Mesendoderm (in vitro differentiated cells): ENCODE data around the gene KIT.
A peak's percentile ranks its signal among the peaks of the same experiment; 100 is the strongest.

Source experiments
- DNase-seq: peaks from one replicate; pipeline ENCODE4 v3.0.0; 2013
- H2AK5ac ChIP-seq: 2 replicates; pipeline ENCODE4 v1.6.1; 2013; ENCODE audit warnings: low read length, inconsistent platforms
- H2BK120ac ChIP-seq: 2 replicates; pipeline ENCODE4 v1.6.1; 2013; ENCODE audit warnings: low read depth, mild to moderate bottlenecking, low read length, moderate library complexity, mixed read lengths
- H2BK15ac ChIP-seq: replicated peaks from 2 replicates; pipeline ENCODE4 v1.6.1; 2013; ENCODE audit warnings: low read depth, mild to moderate bottlenecking, moderate library complexity
- H2BK5ac ChIP-seq: 2 replicates; pipeline ENCODE4 v1.6.1; 2013; ENCODE audit warnings: low read length, inconsistent platforms
- H3K18ac ChIP-seq: 2 replicates; pipeline ENCODE4 v1.6.1; 2013; ENCODE audit warnings: mild to moderate bottlenecking, low read length, mixed read lengths
- H3K23ac ChIP-seq: one replicate; pipeline ENCODE4 v1.6.1; 2013; ENCODE audit warnings: low read length
- H3K27ac ChIP-seq: 2 replicates; pipeline ENCODE4 v1.5.1; 2013; ENCODE audit warnings: low read depth, mild to moderate bottlenecking, inconsistent platforms, low read length, moderate library complexity
- H3K27me3 ChIP-seq: 2 replicates; pipeline ENCODE4 v1.6.1; 2013; ENCODE audit warnings: low read length, control low read depth, mild to moderate bottlenecking, inconsistent platforms; ENCODE audit not compliant: insufficient read depth, poor library complexity
- H3K36me3 ChIP-seq: 2 replicates; pipeline ENCODE4 v1.6.1; 2013; ENCODE audit warnings: low read length, inconsistent platforms; ENCODE audit not compliant: control insufficient read depth, insufficient read depth
- H3K4ac ChIP-seq: one replicate; pipeline ENCODE4 v1.6.1; 2013; ENCODE audit warnings: low read depth, mild to moderate bottlenecking, low read length, moderate library complexity
- H3K4me1 ChIP-seq: 2 replicates; pipeline ENCODE4 v1.6.1; 2013; ENCODE audit warnings: low read depth, low read length, inconsistent platforms; ENCODE audit not compliant: control insufficient read depth
- H3K4me2 ChIP-seq: 2 replicates; pipeline ENCODE4 v1.6.1; 2013; ENCODE audit warnings: low read length
- H3K4me3 ChIP-seq: 2 replicates; pipeline ENCODE4 v1.5.1; 2013; ENCODE audit warnings: mild to moderate bottlenecking, low read length
- H3K56ac ChIP-seq: one replicate; pipeline ENCODE4 v1.6.1; 2013; ENCODE audit warnings: low read length
- H3K79me1 ChIP-seq: 2 replicates; pipeline ENCODE4 v1.6.1; 2013; ENCODE audit warnings: low read length, inconsistent platforms
- H3K79me2 ChIP-seq: 2 replicates; pipeline ENCODE4 v1.6.1; 2013; ENCODE audit warnings: mild to moderate bottlenecking, low read length; ENCODE audit not compliant: control insufficient read depth, insufficient read depth
- H3K9ac ChIP-seq: 2 replicates; pipeline ENCODE4 v1.6.1; 2013; ENCODE audit warnings: low read length, inconsistent platforms
- H4K5ac ChIP-seq: one replicate; pipeline ENCODE4 v1.6.1; 2013; ENCODE audit warnings: low read length
- H4K8ac ChIP-seq: one replicate; pipeline ENCODE4 v1.6.1; 2013; ENCODE audit warnings: low read depth, mild to moderate bottlenecking, control low read depth, low read length, moderate library complexity
- WGBS: extraction: QIAGEN DNeasy Blood & Tissue Kit; methylation state at CpG from one replicate; pipeline ENCODE4 v1.1.7; 2013; ENCODE audit warnings: low lambda C conversion rate, missing lambda C conversion rate; ENCODE audit not compliant: insufficient coverage; ENCODE audit errors: extremely low coverage; 5-methylcytosine and 5-hydroxymethylcytosine counted together

KIT gene

DNA sequence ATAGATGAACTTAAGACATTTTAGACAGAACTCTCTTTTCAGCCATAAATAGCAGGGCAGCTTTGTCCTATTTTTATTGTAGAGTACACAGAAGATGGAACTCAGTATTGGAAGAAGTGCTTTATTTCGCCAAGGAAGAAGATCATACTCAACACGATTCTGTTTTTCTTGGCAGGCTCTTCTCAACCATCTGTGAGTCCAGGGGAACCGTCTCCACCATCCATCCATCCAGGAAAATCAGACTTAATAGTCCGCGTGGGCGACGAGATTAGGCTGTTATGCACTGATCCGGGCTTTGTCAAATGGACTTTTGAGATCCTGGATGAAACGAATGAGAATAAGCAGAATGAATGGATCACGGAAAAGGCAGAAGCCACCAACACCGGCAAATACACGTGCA lies 37.6 kb downstream of the KIT start:
- DNase-seq, result no peak
- Histone ChIP-seq H2BK15ac (no peak overlapping the region), H2BK5ac (no peak overlapping the region), H3K4me3 (no peak overlapping the region), H3K18ac (no peak overlapping the region), H3K56ac (no peak overlapping the region), H3K27me3 (no peaks in the 10 kb centered on the region), H3K9ac (no peak overlapping the region), H3K79me1 (no peaks in the 10 kb centered on the region), H4K5ac (no peak overlapping the region), H2BK120ac (no peak overlapping the region), H3K4me1 (no peaks in the 10 kb centered on the region), H4K8ac (no peak overlapping the region), H3K79me2 (no peaks in the 10 kb centered on the region), H3K27ac (no peak overlapping the region), H3K36me3 (no peaks in the 10 kb centered on the region), H2AK5ac (no peak overlapping the region), H3K23ac (no peak overlapping the region), H3K4me2 (no peak overlapping the region), H3K4ac (no peak overlapping the region)
- WGBS, result no CpG with 5 or more reads among the region's 12 CpGs

DNA sequence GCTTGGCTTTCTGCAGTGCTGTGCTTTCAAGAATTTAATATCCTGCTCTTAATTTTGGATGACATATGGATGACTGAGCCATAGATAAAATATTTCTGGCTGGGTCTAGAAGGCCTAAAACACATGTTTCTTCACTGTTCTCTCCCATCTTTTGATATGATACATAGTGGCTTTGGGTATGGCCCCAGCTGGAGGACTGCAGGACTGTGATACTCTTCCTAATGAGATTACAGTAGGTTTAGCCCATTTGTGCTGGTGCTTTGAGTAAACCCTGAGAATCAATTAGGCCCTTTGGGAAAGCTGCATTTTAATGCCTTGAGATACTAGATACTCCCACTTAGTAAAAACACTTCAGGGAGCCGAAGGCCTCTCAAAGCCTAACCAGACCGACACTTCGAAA lies 38.0 kb downstream of the KIT start:
- no peak overlapping the region for H3K4me2 ChIP-seq
- WGBS, result no CpG with 5 or more reads among the region's 3 CpGs

DNA sequence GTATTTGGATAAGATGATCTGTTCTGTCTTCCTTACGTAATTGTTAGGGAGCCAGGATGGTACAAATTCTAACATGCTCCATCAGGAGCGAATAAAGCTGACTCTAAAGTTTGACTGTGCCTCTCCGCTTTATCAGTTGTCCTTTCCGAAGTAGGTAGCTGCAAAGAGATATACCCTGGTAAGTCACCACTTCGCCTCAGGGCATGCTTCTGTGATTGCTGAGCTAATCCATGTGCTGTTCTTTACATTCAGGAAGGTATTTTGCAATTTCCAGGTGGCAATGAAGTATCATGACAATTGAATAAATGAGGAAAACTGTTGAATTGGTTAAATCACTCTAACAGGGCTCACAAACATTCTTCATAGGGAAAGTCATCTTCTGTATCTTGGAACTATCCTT lies 38.9 kb downstream of the KIT start:
- Histone ChIP-seq H3K4me2 (no peak overlapping the region), H3K23ac (no peak overlapping the region), H2BK5ac (no peak overlapping the region), H3K27ac (no peak overlapping the region), H3K4ac (no peak overlapping the region), H3K79me1 (no peaks in the 10 kb centered on the region), H2BK15ac (no peak overlapping the region), H3K56ac (no peak overlapping the region), H3K79me2 (no peaks in the 10 kb centered on the region), H3K36me3 (no peaks in the 10 kb centered on the region), H3K18ac (no peak overlapping the region), H3K9ac (no peak overlapping the region), H3K4me3 (no peak overlapping the region), H2AK5ac (no peak overlapping the region), H2BK120ac (no peak overlapping the region), H4K5ac (no peak overlapping the region), H3K27me3 (no peaks in the 10 kb centered on the region), H4K8ac (no peak overlapping the region), H3K4me1 (no peaks in the 10 kb centered on the region)
- WGBS, result no CpG with 5 or more reads among the region's 5 CpGs
- DNase-seq, result peak; percentile 58

More for the DNA sequence above, 38.0 kb downstream of the KIT start:
- no peaks in the 10 kb centered on the region for H3K79me1 ChIP-seq
- H4K5ac ChIP-seq, result no peak overlapping the region
- H3K36me3 ChIP-seq, result no peaks in the 10 kb centered on the region
- DNase-seq, result no peak
- H2BK15ac ChIP-seq, result no peak overlapping the region
- H3K4me3 ChIP-seq, result no peak overlapping the region
- H3K9ac ChIP-seq, result no peak overlapping the region
- no peaks in the 10 kb centered on the region for H3K27me3 ChIP-seq
- no peak overlapping the region for H3K56ac ChIP-seq
- H2AK5ac ChIP-seq, result no peak overlapping the region
- H3K4ac ChIP-seq, result no peak overlapping the region
- H2BK120ac ChIP-seq, result no peak overlapping the region
- no peaks in the 10 kb centered on the region for H3K79me2 ChIP-seq
- no peak overlapping the region for H4K8ac ChIP-seq
- no peak overlapping the region for H3K23ac ChIP-seq
- H3K4me1 ChIP-seq, result no peaks in the 10 kb centered on the region
- H3K27ac ChIP-seq, result no peak overlapping the region
- no peak overlapping the region for H3K18ac ChIP-seq
- H2BK5ac ChIP-seq, result no peak overlapping the region

DNA sequence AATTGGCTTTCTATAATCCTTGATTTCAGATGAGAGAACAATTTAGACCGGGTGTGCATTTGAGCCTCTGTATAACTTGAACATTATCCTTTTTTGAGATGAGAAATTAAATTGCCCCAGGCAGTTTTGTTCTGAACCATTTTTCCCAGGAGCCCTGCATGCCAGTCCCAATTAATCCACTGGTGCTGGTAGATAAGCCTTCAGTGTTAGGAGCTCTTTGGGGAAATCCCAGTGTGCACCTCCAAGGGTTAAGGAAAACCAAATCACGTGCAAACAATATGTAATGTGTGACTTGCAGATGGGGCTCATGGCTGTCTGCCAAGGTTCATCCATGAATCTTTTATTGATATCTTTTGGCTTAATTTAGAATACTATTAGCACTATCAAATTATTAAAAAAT lies 43.2 kb downstream of the KIT start:
- H3K4me3 ChIP-seq, result no peak overlapping the region
- no peak overlapping the region for H3K4me2 ChIP-seq
- no peak overlapping the region for H2BK15ac ChIP-seq
- no peak overlapping the region for H2AK5ac ChIP-seq
- H3K4me1 ChIP-seq, result no peaks in the 10 kb centered on the region
- H3K23ac ChIP-seq, result no peak overlapping the region
- DNase-seq, result no peak
- H3K79me1 ChIP-seq, result no peaks in the 10 kb centered on the region
- H3K27me3 ChIP-seq, result no peaks in the 10 kb centered on the region
- no peak overlapping the region for H3K9ac ChIP-seq
- no peak overlapping the region for H3K4ac ChIP-seq
- H3K56ac ChIP-seq, result no peak overlapping the region
- H4K8ac ChIP-seq, result no peak overlapping the region
- no peak overlapping the region for H3K18ac ChIP-seq
- no peak overlapping the region for H2BK120ac ChIP-seq
- no peaks in the 10 kb centered on the region for H3K36me3 ChIP-seq
- no peak overlapping the region for H4K5ac ChIP-seq
- no peak overlapping the region for H3K27ac ChIP-seq
- no CpG with 5 or more reads among the region's 2 CpGs for WGBS
- no peaks in the 10 kb centered on the region for H3K79me2 ChIP-seq
- no peak overlapping the region for H2BK5ac ChIP-seq

- Histone ChIP-seq H4K8ac (no peak overlapping the region), H3K36me3 (no peaks in the 10 kb centered on the region), H3K79me1 (no peaks in the 10 kb centered on the region), H3K79me2 (no peaks in the 10 kb centered on the region), H3K4me2 (no peak overlapping the region), H4K5ac (no peak overlapping the region), H3K18ac (no peak overlapping the region), H2AK5ac (no peak overlapping the region), H3K56ac (no peak overlapping the region), H2BK5ac (no peak overlapping the region), H2BK120ac (no peak overlapping the region), H3K23ac (no peak overlapping the region), H3K4me3 (no peak overlapping the region), H3K27ac (no peak overlapping the region), H3K9ac (no peak overlapping the region), H2BK15ac (no peak overlapping the region), H3K4ac (no peak overlapping the region), H3K27me3 (no peaks in the 10 kb centered on the region), H3K4me1 (no peaks in the 10 kb centered on the region)
- DNase-seq, result no peak
- 100% methylated on average over 3 of the region's 4 CpGs for WGBS
Observed at GRCh38 chr4:54703182-54703581, 45.4 kb downstream of the KIT start.

- Histone ChIP-seq H3K4me1 (no peaks in the 10 kb centered on the region), H3K27me3 (no peaks in the 10 kb centered on the region), H4K5ac (no peak overlapping the region), H2BK5ac (no peak overlapping the region), H2BK15ac (no peak overlapping the region), H3K27ac (no peak overlapping the region), H3K23ac (no peak overlapping the region), H3K79me2 (no peaks in the 10 kb centered on the region), H2AK5ac (no peak overlapping the region), H3K79me1 (no peaks in the 10 kb centered on the region), H3K36me3 (no peaks in the 10 kb centered on the region), H3K4me3 (no peak overlapping the region), H3K4ac (no peak overlapping the region), H4K8ac (no peak overlapping the region), H3K18ac (no peak overlapping the region), H2BK120ac (no peak overlapping the region), H3K9ac (no peak overlapping the region), H3K4me2 (no peak overlapping the region), H3K56ac (no peak overlapping the region)
- WGBS, result no CpG with 5 or more reads among the region's 3 CpGs
- no peak for DNase-seq
Observed at GRCh38 chr4:54707406-54707805, 49.6 kb downstream of the KIT start.
